Fibroblast of peridontal ligament (primary cell): ENCODE measurements around the gene NTHL1.
A peak's percentile ranks its signal among the peaks of the same experiment; 100 is the strongest.

ENCODE experiments used
- DNase-seq: peaks from one replicate; pipeline ENCODE4 v3.0.0-alpha.2; 2010; ENCODE audit errors: extremely low read depth

Gene NTHL1

GRCh38 chr16:1991948-1992703 is 55.5 kb downstream of the NTHL1 start:
- DNase-seq: peak; percentile 75

GRCh38 chr16:1991588-1991947 is 56.1 kb downstream of the NTHL1 start:
- DNase-seq: no peak

GRCh38 chr16:1991135-1991551 is 56.5 kb downstream of the NTHL1 start:
- DNase-seq: no peak

GRCh38 chr16:1990351-1991134 is 57.1 kb downstream of the NTHL1 start:
- no peak for DNase-seq

- no peak for DNase-seq
Measured at GRCh38 chr16:1990101-1990350, 57.6 kb downstream of the NTHL1 start.
